GM12872 (cell line): ENCODE results near the gene LIPG.

Experiments used
- TF ChIP-seq, protein P1 (sequence below): IDR thresholded peaks from 3 replicates; pipeline ENCODE4 v1.5.1; 2011; ENCODE audit warnings: low read depth, mild to moderate bottlenecking, low read length, moderate library complexity; ENCODE audit not compliant: insufficient read depth

LIPG gene

DNA sequence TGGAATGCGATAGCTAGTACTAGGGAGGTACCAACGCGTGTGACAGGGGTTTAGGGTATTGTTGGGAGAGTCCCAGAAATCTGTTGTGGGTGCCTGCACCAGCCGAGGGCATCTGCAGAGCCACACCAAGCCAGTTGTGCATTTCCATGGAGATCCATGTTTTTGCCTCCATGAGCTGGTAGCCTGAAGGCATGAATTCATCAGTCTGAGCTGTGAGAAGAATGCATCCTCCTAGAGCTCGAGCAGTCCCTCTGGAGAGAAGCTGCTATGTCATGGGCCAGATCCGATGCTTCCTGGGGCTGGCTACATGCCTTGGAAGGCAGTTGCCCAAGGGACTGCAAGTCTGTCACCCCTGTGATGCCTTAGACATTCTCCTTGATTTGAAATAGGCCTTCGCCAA lies 57.9 kb downstream of the LIPG start:
- TF ChIP-seq, protein P1, sequence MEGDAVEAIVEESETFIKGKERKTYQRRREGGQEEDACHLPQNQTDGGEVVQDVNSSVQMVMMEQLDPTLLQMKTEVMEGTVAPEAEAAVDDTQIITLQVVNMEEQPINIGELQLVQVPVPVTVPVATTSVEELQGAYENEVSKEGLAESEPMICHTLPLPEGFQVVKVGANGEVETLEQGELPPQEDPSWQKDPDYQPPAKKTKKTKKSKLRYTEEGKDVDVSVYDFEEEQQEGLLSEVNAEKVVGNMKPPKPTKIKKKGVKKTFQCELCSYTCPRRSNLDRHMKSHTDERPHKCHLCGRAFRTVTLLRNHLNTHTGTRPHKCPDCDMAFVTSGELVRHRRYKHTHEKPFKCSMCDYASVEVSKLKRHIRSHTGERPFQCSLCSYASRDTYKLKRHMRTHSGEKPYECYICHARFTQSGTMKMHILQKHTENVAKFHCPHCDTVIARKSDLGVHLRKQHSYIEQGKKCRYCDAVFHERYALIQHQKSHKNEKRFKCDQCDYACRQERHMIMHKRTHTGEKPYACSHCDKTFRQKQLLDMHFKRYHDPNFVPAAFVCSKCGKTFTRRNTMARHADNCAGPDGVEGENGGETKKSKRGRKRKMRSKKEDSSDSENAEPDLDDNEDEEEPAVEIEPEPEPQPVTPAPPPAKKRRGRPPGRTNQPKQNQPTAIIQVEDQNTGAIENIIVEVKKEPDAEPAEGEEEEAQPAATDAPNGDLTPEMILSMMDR: no peak

DNA sequence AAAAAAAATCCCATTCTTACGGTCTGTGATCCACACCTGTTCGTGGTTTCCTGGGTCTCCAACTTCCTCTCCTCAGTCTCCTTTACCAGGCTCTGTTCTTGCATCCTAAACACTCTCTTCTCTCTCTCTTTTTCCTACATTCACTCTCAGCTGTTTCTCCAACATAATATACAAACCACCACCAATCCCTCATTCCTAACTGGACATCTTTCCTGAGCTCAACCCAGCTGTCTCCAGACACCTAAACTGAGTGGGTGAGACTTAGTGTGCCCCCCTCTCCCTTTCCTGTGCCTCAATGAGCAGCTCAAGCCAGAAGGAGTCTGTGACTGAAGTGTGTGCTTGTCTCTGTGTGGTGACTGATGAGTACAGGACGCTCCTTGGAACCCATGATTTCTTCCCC lies 59.4 kb downstream of the LIPG start:
- TF ChIP-seq, protein P1: no peak

DNA sequence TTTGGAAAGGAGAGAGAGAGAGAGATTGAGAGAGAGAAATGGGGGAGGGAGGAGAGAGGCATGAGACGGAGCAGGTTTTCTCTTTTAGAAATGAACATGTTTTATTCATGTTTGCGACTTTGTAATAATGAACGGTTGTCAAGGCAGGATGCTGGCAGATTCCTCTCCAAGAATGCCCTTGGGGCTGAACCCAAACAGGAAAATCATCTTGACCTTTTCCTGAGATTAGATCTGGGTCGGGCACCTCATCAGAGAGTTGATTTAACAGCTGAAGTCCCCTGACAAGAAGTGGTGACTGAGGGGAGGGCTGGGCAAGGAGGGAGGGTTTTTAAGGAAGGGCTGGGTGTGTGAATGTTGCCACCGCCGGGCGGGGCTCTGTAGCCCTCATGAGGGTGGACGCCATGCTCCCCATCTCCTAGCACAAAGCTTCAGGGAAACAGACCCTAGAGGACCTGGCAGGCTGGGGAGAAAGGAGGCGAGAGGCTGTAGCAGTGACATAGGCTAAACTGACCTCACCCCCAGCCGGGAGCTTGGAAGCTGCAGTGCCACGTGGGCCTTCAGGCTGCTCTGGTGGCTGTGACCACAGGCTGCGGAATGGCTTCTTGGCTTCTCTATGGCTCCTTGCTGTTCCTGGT lies 60.0 kb downstream of the LIPG start:
- TF ChIP-seq, protein P1: no peak

GRCh38 chr18:49623571-49623970 lies 61.7 kb downstream of the LIPG start:
- TF ChIP-seq, protein P1: no peak

DNA sequence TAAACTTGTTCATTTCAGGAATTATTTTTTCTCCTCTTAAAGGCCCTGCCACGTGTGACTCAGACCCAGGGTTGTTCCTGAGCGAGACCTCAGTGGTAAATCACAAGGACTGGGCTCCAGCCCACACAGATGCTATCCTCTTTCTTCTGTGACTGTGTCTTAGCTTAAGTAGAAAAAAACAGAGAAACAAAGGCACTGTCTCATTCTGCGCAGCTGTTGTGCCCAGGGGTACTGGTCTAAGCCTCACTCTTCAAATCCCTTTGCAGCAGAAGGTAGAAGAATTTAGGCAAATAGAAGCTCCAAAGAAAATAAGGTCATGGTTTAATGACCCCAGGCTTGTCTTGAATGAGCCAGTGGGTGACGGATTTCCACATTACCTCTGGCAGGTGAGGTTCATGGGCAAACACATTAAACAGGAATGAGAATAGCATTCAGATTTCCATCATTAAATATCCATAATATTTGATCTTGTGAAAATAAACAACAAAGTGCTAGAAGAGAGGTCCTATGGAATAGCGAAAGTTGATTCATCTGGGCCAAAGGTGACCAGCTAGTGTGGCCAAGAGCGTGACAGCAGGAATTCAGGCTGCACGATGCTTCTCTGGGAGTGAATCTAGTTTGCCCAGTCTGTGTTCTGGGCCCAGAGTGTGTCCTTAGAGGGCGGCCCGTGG lies 63.3 kb downstream of the LIPG start:
- TF ChIP-seq, protein P1: no peak

DNA sequence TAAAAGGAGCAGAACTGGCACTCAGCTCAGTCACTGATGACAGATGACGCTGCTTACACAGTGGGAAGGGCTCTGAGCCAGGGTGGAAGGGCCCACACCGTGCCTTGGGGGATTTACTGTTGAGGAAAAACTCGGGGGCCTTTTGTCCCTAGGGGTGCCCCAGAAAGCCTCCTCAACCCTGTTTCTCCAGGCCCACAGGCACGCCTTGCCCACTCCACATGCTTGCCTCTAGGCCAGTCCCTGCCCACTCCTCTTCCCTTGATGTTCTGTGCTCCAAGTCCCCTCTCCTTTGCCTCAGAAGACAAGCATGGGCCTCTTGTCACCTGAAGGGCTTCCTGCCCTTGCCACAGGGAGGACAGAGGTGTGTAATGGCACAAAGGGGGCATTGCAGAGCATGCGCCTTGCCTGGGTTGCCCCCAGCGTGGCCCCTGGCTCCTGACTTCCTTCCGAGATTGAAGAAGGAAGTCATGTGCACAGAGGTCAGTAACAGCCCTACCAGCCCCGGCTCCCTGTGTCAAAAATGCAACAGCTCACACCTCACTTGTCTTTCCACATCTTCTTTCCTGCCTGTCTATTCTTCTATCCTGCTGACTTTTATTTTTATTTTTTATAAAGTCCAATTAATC lies 65.1 kb downstream of the LIPG start:
- TF ChIP-seq, protein P1: no peak

- TF ChIP-seq, protein P1: no peak
Measured at GRCh38 chr18:49628119-49628518, 66.3 kb downstream of the LIPG start.
